ENCODE data around the gene ERLIN1.

Gene ERLIN1

GRCh38 chr10:100168313-100168643, 17.6 kb downstream of the ERLIN1 start:
- Histone ChIP-seq H3K4me1 (ENCODE audit: control insufficient read depth, insufficient read depth, low read length) (no peaks in the 10 kb centered on the region), H3K36me3 (ENCODE audit: control insufficient read depth, insufficient read depth, low read length) (peaks cover 31% of the 10 kb centered on the region), H3K9me3 (ENCODE audit: control insufficient read depth, insufficient read depth, low read depth, low read length) (no peaks in the 10 kb centered on the region), H3K27ac (ENCODE audit: low read depth, low read length) (no peak overlapping the region), H3K9ac (ENCODE audit: low read length) (no peak overlapping the region), H3K4me3 (ENCODE audit: low read depth, low read length) (no peak overlapping the region), H3K27me3 (ENCODE audit: control insufficient read depth, insufficient read depth, low read length) (no peaks in the 10 kb centered on the region)

GRCh38 chr10:100167553-100168312, 18.1 kb downstream of the ERLIN1 start:
- no peak overlapping the region for H3K27ac ChIP-seq (ENCODE audit: low read depth, low read length)
- no peak overlapping the region for H3K4me3 ChIP-seq (ENCODE audit: low read depth, low read length)
- no peaks in the 10 kb centered on the region for H3K4me1 ChIP-seq (ENCODE audit: control insufficient read depth, insufficient read depth, low read length)
- H3K27me3 ChIP-seq (ENCODE audit: control insufficient read depth, insufficient read depth, low read length): no peaks in the 10 kb centered on the region
- peaks cover 26% of the 10 kb centered on the region for H3K36me3 ChIP-seq (ENCODE audit: control insufficient read depth, insufficient read depth, low read length)
- H3K9me3 ChIP-seq (ENCODE audit: control insufficient read depth, insufficient read depth, low read depth, low read length): no peaks in the 10 kb centered on the region
- H3K9ac ChIP-seq (ENCODE audit: low read length): no peak overlapping the region

GRCh38 chr10:100163704-100164621, 21.9 kb downstream of the ERLIN1 start:
- Histone ChIP-seq H3K36me3 (ENCODE audit: control insufficient read depth, insufficient read depth, low read length) (peaks cover 30% of the 10 kb centered on the region), H3K27me3 (ENCODE audit: control insufficient read depth, insufficient read depth, low read length) (no peaks in the 10 kb centered on the region), H3K9me3 (ENCODE audit: control insufficient read depth, insufficient read depth, low read depth, low read length) (no peaks in the 10 kb centered on the region), H3K9ac (ENCODE audit: low read length) (no peak overlapping the region), H3K4me3 (ENCODE audit: low read depth, low read length) (no peak overlapping the region), H3K27ac (ENCODE audit: low read depth, low read length) (no peak overlapping the region), H3K4me1 (ENCODE audit: control insufficient read depth, insufficient read depth, low read length) (no peaks in the 10 kb centered on the region)

GRCh38 chr10:100162696-100163095, 23.1 kb downstream of the ERLIN1 start:
- H3K36me3 ChIP-seq (ENCODE audit: control insufficient read depth, insufficient read depth, low read length): peaks cover 30% of the 10 kb centered on the region
- H3K9ac ChIP-seq (ENCODE audit: low read length): no peak overlapping the region
- H3K27ac ChIP-seq (ENCODE audit: low read depth, low read length): no peak overlapping the region
- H3K9me3 ChIP-seq (ENCODE audit: control insufficient read depth, insufficient read depth, low read depth, low read length): no peaks in the 10 kb centered on the region
- no peaks in the 10 kb centered on the region for H3K4me1 ChIP-seq (ENCODE audit: control insufficient read depth, insufficient read depth, low read length)
- H3K27me3 ChIP-seq (ENCODE audit: control insufficient read depth, insufficient read depth, low read length): no peaks in the 10 kb centered on the region
- no peak overlapping the region for H3K4me3 ChIP-seq (ENCODE audit: low read depth, low read length)

DNA sequence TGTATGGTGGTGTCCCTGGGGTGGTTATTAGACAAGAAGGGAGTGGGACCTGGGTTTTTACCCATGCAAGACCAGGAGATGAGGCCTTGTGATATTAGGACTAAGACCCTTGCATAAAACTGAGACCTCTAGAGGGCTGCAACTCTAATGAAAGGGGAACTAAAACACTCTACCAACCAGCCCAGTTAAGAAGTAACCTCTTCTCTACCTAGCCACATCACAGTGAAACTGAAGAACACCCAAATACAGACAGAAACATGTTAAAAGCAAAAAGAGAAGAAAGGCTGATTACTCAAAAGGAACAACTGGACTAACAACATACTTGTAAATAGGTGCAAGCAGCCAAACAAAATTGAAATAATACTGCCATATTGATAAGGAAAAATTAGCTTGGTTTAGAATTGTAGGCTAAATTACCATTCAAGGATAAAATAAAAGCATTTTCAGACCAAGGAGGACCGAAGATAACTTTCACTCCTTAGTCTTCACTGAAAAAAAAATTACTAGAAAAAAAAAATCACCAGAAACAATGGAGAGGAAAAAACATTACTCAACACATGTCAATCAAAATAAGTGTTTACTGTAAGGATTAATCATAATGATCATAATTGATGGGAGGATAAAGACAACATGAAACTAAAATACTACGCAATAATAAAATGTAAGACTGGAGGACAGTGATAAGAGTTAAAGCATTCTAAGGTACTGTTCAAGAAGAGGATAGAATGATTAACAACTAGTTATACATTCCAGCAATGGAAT, 27.6 kb downstream of the ERLIN1 start:
- H3K36me3 ChIP-seq (ENCODE audit: control insufficient read depth, insufficient read depth, low read length): peaks cover 56% of the 10 kb centered on the region

DNA sequence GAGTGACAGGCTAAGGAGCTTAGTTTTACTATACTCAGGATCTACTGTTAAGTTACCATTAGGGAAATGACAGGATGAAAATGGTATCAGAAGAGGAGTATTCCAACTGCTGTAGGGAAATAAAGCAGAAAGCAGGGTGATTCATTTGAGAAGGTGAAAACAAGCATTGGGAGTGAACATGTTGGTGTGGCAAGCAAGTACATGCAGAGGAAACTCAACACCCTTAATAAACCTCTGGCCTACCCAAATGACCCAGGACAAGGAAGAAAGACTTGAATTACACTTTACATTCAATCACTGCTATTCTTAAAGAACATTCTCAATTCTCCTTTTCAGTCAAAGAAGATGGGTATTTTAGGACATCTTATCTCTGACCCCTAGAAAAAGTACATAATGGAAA, 28.7 kb downstream of the ERLIN1 start:
- Histone ChIP-seq H3K27me3 (ENCODE audit: control insufficient read depth, insufficient read depth, low read length) (no peaks in the 10 kb centered on the region), H3K4me3 (ENCODE audit: low read depth, low read length) (no peak overlapping the region), H3K9me3 (ENCODE audit: control insufficient read depth, insufficient read depth, low read depth, low read length) (no peaks in the 10 kb centered on the region), H3K4me1 (ENCODE audit: control insufficient read depth, insufficient read depth, low read length) (no peaks in the 10 kb centered on the region), H3K27ac (ENCODE audit: low read depth, low read length) (no peak overlapping the region), H3K9ac (ENCODE audit: low read length) (no peak overlapping the region), H3K36me3 (ENCODE audit: control insufficient read depth, insufficient read depth, low read length) (peaks cover 61% of the 10 kb centered on the region)

More for the DNA sequence above, 27.6 kb downstream of the ERLIN1 start:
- Histone ChIP-seq H3K9me3 (ENCODE audit: control insufficient read depth, insufficient read depth, low read depth, low read length) (no peaks in the 10 kb centered on the region), H3K4me1 (ENCODE audit: control insufficient read depth, insufficient read depth, low read length) (no peaks in the 10 kb centered on the region), H3K27me3 (ENCODE audit: control insufficient read depth, insufficient read depth, low read length) (no peaks in the 10 kb centered on the region), H3K4me3 (ENCODE audit: low read depth, low read length) (no peak overlapping the region), H3K9ac (ENCODE audit: low read length) (no peak overlapping the region), H3K27ac (ENCODE audit: low read depth, low read length) (no peak overlapping the region; the same call in 1 of the 2 replicates)

DNA sequence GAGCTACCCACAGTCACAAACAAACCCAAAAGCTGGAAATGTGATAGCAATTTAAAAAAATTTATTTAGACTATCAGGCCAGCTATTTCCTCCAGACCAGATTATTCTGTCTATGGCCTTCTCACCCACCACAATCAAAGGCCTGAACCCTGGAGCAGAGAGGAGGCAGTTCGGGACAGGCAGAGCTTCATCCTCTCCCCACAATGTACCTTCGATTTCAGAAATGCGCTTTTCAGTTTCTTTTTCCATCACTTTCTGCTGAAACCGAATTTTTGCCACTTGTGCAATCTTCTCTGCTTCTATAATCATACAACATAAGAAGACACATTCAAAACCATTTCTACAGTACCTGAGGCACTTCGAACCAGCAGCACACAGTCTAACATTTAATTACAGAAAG, 29.9 kb downstream of the ERLIN1 start:
- no peaks in the 10 kb centered on the region for H3K4me1 ChIP-seq (ENCODE audit: control insufficient read depth, insufficient read depth, low read length)
- peaks cover 69% of the 10 kb centered on the region for H3K36me3 ChIP-seq (ENCODE audit: control insufficient read depth, insufficient read depth, low read length)
- H3K9ac ChIP-seq (ENCODE audit: low read length): no peak overlapping the region
- no peak overlapping the region for H3K27ac ChIP-seq (ENCODE audit: low read depth, low read length)
- H3K4me3 ChIP-seq (ENCODE audit: low read depth, low read length): no peak overlapping the region
- no peaks in the 10 kb centered on the region for H3K27me3 ChIP-seq (ENCODE audit: control insufficient read depth, insufficient read depth, low read length)
- no peaks in the 10 kb centered on the region for H3K9me3 ChIP-seq (ENCODE audit: control insufficient read depth, insufficient read depth, low read depth, low read length)

GRCh38 chr10:100154666-100155065, 31.2 kb downstream of the ERLIN1 start:
- no peak overlapping the region for H3K27ac ChIP-seq (ENCODE audit: low read depth, low read length)
- no peaks in the 10 kb centered on the region for H3K4me1 ChIP-seq (ENCODE audit: control insufficient read depth, insufficient read depth, low read length)
- peaks cover 71% of the 10 kb centered on the region for H3K36me3 ChIP-seq (ENCODE audit: control insufficient read depth, insufficient read depth, low read length)
- no peak overlapping the region for H3K4me3 ChIP-seq (ENCODE audit: low read depth, low read length)
- no peaks in the 10 kb centered on the region for H3K27me3 ChIP-seq (ENCODE audit: control insufficient read depth, insufficient read depth, low read length)
- H3K9me3 ChIP-seq (ENCODE audit: control insufficient read depth, insufficient read depth, low read depth, low read length): no peaks in the 10 kb centered on the region
- H3K9ac ChIP-seq (ENCODE audit: low read length): no peak overlapping the region

DNA sequence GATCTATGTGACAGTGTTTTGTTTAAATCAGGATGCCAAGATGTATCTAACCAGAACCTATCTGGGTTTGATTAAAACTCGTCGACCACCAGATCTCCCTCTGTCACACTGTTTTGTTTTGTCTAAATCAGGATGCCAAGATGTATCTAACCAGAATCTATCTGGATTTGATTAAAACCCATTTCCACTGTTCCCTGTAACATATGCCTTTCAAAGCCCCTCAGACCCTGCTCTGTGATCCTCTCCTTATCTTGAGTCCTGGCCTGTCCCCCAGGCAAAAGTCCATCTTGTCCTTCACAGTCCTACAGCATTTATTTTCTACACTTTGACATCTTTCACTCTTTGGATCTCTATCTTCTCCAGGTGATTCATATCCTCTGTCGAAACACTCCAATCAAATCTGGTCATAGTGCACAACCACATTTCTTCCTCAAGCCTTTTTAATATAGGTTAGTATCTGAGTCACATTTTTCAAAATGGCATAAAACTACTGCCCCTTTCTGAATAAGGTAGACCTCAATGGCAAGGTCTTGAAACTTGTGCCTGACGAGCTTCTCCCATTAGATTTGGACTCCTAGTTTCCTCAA, 32.5 kb downstream of the ERLIN1 start:
- H3K9ac ChIP-seq (ENCODE audit: low read length): no peak overlapping the region
- H3K9me3 ChIP-seq (ENCODE audit: control insufficient read depth, insufficient read depth, low read depth, low read length): no peaks in the 10 kb centered on the region
- H3K4me3 ChIP-seq (ENCODE audit: low read depth, low read length): no peak overlapping the region
- H3K4me1 ChIP-seq (ENCODE audit: control insufficient read depth, insufficient read depth, low read length): peaks cover 8% of the 10 kb centered on the region
- no peaks in the 10 kb centered on the region for H3K27me3 ChIP-seq (ENCODE audit: control insufficient read depth, insufficient read depth, low read length)
- no peak overlapping the region for H3K27ac ChIP-seq (ENCODE audit: low read depth, low read length)
- H3K36me3 ChIP-seq (ENCODE audit: control insufficient read depth, insufficient read depth, low read length): peaks cover 71% of the 10 kb centered on the region

DNA sequence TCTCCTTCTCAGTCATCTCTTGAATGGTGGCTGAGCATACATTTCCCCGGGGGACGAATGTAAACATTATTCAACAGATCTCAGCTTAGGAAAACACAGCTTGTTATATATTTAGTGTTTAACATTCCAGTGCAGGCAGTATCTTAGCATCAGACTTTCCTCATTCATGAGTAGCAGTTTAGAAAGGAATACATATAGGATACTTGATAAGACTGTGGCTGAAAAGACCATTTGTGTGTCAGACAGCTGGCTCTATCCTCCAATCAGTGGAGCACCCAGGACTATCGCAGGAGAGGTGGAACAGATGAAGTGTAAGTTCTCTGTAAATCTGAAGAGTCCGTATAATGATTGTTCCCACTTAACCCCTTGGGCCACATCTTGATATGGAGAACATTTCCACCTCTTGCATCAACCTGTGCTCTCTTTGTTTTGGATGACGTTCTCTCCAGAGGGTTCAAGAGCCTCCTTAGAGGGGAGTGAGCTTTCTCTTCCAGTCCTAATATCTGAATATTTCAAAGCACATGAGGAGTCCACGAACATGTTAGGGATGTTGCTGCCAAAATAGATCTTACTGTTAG, 34.0 kb downstream of the ERLIN1 start:
- peaks cover 8% of the 10 kb centered on the region for H3K4me1 ChIP-seq (ENCODE audit: control insufficient read depth, insufficient read depth, low read length)
- H3K27ac ChIP-seq (ENCODE audit: low read depth, low read length): no peak overlapping the region
- H3K4me3 ChIP-seq (ENCODE audit: low read depth, low read length): no peak overlapping the region
- no peaks in the 10 kb centered on the region for H3K27me3 ChIP-seq (ENCODE audit: control insufficient read depth, insufficient read depth, low read length)
- peaks cover 58% of the 10 kb centered on the region for H3K36me3 ChIP-seq (ENCODE audit: control insufficient read depth, insufficient read depth, low read length)
- no peak overlapping the region for H3K9ac ChIP-seq (ENCODE audit: low read length)
- H3K9me3 ChIP-seq (ENCODE audit: control insufficient read depth, insufficient read depth, low read depth, low read length): no peaks in the 10 kb centered on the region

Measured in HUES6 (cell line).